ENCODE measurements around the gene HDAC8.

DNA sequence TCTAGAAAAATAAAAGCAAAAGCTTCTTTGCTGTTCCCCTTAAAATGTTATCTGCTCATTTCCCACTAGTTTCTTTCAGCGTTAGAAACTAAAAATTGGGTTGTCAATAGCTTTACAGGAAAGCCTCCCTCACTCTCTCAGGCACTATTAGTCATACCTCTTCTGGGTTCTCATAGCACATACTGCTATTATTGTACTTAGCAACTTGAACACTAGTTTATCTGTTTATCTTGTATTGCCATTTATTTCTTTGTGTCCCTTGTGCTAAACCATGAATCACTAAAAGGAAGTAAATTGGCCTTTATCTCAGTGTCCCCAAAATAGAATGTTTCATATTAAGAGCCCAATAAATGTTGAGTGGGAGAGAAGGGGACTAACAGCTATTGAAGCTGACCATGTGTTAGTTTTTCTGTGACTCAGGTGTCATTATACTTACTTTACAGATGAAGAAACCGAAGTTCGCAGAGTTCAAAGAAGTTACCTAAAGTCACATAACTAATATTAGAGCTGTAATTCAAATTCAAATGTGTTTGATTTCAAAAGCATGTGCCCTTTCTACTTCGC lies 142.2 kb downstream of the HDAC8 start:
- TF ChIP-seq, protein P1, sequence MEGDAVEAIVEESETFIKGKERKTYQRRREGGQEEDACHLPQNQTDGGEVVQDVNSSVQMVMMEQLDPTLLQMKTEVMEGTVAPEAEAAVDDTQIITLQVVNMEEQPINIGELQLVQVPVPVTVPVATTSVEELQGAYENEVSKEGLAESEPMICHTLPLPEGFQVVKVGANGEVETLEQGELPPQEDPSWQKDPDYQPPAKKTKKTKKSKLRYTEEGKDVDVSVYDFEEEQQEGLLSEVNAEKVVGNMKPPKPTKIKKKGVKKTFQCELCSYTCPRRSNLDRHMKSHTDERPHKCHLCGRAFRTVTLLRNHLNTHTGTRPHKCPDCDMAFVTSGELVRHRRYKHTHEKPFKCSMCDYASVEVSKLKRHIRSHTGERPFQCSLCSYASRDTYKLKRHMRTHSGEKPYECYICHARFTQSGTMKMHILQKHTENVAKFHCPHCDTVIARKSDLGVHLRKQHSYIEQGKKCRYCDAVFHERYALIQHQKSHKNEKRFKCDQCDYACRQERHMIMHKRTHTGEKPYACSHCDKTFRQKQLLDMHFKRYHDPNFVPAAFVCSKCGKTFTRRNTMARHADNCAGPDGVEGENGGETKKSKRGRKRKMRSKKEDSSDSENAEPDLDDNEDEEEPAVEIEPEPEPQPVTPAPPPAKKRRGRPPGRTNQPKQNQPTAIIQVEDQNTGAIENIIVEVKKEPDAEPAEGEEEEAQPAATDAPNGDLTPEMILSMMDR (conservative IDR thresholded peaks at IDR 0.05; ENCODE audit: low read length): no peak
- no peak for TF ChIP-seq EZH2phosphoT487 (IDR thresholded peaks at IDR 0.05; ENCODE audit: borderline replicate concordance)

Data from Loucy (cell line).